Stimulated activated CD4-positive, alpha-beta T cell treated with anti-CD3 and anti-CD28 coated beads, Interleukin-2, amount 100 ng/mL, for 24 hours (primary cell): Measurements from ENCODE around the gene MMP25.
"Not testable (repeated sequence)": the region's sequence is repeated elsewhere in the genome, so short reads cannot be mapped to it uniquely, and the experiment has no call there.

ENCODE experiments used
- DNase-seq, 2 donors: peaks; one replicate each; pipeline ENCODE4 v3.0.0-alpha.2; 2020

MMP25 gene

GRCh38 chr16:3030222-3031212 is 15.8 kb upstream of the MMP25 start:
- DNase-seq: no peak

- DNase-seq: no peak
Observed at GRCh38 chr16:3032624-3033023, 13.7 kb upstream of the MMP25 start.

GRCh38 chr16:3035289-3035971 is 10.9 kb upstream of the MMP25 start:
- DNase-seq: no peak

GRCh38 chr16:3035972-3036725 is 10.2 kb upstream of the MMP25 start:
- no peak for DNase-seq

GRCh38 chr16:3036726-3037315 is 9.5 kb upstream of the MMP25 start, which contains the start of gene BICDL2:
Gene BICDL2, minus strand, starts transcription at chr16:3036944. Its CDS starts 1,448 bp downstream, at chr16:3035496.
- DNase-seq: no peak

- no peak for DNase-seq
Observed at GRCh38 chr16:3038256-3038655, 8.1 kb upstream of the MMP25 start.

- DNase-seq: no peak
Observed at GRCh38 chr16:3038896-3039295, 7.5 kb upstream of the MMP25 start.

- no peak for DNase-seq
Observed at GRCh38 chr16:3042376-3042775, 4.0 kb upstream of the MMP25 start.

- no peak for DNase-seq
Observed at GRCh38 chr16:3044708-3045107, 1.7 kb upstream of the MMP25 start.

- DNase-seq: no peak
Observed at GRCh38 chr16:3046641-3047386, 453 bp downstream of the MMP25 start.

- DNase-seq: no peak
Observed at GRCh38 chr16:3047387-3047720, 993 bp downstream of the MMP25 start.

- DNase-seq: no peak
Observed at GRCh38 chr16:3049921-3050481, 3.6 kb downstream of the MMP25 start.

- DNase-seq: no peak
Observed at GRCh38 chr16:3050487-3050886, 4.1 kb downstream of the MMP25 start.

GRCh38 chr16:3051009-3051408 is 4.6 kb downstream of the MMP25 start:
- no peak for DNase-seq

- DNase-seq: no peak
Observed at GRCh38 chr16:3051494-3051893, 5.1 kb downstream of the MMP25 start.

GRCh38 chr16:3052571-3053329 is 6.4 kb downstream of the MMP25 start:
- DNase-seq: not testable (repeated sequence)

GRCh38 chr16:3053330-3053710 is 7.0 kb downstream of the MMP25 start:
- not testable (repeated sequence) for DNase-seq

GRCh38 chr16:3054965-3055733 is 8.8 kb downstream of the MMP25 start:
- no peak for DNase-seq

- DNase-seq: not testable (repeated sequence)
Observed at GRCh38 chr16:3055734-3056115, 9.4 kb downstream of the MMP25 start.
